HTERT RPE-1 (cell line): ENCODE results near the gene FBXW5.

Experiments used
- in situ Hi-C: fragments of 300-500 bp; cut with MboI; formaldehyde crosslinking; loops from 4 replicates; pipeline ENCODE4 v1.14.3; 2020; ENCODE audit warnings: low sequenced_read_pairs

FBXW5 gene

GRCh38 chr9:136962163-136962562 is 17.6 kb upstream of the FBXW5 start:
- in situ Hi-C loops, result no loop called here

GRCh38 chr9:136961279-136962065 is 16.9 kb upstream of the FBXW5 start:
- in situ Hi-C loops, result no loop called here

DNA sequence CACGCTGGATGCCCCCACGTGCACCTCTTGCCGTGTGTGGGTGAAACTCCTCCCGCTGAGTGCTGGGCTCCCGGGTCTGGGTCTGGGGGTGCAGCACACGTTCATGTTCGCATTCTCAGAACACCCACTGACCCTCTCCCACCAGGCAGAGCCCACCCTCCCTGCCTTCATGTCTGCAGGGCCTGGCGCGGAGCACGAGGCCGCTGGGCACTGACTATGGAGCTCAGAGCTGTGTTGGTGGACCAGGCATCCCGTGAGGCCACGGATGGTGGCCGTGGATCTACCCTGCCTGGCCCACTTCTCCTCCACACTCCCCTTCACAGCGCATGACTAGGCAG is 16.4 kb upstream of the FBXW5 start:
- in situ Hi-C loops, result no loop called here

DNA sequence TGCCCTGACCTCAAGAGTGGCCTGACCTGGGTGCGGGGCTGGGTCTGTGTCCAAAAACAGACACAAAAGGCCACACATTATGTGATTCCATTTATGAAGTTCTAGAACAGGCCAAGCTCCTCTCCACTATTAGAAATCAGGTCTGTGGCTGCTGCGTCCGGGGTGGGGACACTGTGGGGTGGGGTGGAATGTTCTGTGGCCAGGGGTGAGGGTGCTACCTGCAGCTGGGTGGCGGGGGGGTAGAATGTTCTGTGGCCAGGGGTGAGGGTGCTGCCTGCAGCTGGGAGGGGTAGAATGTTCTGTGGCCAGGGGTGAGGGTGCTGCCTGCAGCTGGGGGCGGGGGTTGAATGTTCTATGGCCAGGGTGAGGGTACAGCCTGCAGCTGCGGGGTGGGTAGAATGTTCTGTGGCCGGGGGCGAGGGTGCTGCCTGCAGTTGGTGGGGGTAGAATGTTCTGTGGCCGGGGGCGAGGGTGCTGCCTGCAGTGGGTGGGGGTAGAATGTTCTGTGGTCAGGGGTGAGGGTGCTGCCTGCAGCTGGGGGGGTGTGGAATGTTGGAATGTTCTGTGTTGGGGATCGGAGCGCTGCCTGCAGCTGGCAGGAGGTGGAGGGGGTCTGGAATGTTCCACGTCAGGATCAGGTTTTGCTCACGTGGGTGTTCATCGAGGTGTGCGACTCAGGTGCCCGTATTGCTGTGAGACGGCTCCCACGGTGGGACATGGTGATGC is 15.8 kb upstream of the FBXW5 start:
- in situ Hi-C loops, result no loop called here

GRCh38 chr9:136958898-136959850 is 14.6 kb upstream of the FBXW5 start:
- in situ Hi-C loops, result no loop called here

GRCh38 chr9:136958473-136958872 is 13.9 kb upstream of the FBXW5 start:
- in situ Hi-C loops, result no loop called here

GRCh38 chr9:136957901-136958300 is 13.4 kb upstream of the FBXW5 start:
- in situ Hi-C loops, result no loop called here

GRCh38 chr9:136957461-136957860 is 12.9 kb upstream of the FBXW5 start:
- in situ Hi-C loops, result no loop called here

- in situ Hi-C loops, result no loop called here
These were observed 12.1 kb upstream of the FBXW5 start for GRCh38 chr9:136956604-136957003.

GRCh38 chr9:136955943-136956335 is 11.4 kb upstream of the FBXW5 start:
- in situ Hi-C loops, result no loop called here

- in situ Hi-C loops, result no loop called here
These were observed 10.8 kb upstream of the FBXW5 start for GRCh38 chr9:136955202-136955942.

DNA sequence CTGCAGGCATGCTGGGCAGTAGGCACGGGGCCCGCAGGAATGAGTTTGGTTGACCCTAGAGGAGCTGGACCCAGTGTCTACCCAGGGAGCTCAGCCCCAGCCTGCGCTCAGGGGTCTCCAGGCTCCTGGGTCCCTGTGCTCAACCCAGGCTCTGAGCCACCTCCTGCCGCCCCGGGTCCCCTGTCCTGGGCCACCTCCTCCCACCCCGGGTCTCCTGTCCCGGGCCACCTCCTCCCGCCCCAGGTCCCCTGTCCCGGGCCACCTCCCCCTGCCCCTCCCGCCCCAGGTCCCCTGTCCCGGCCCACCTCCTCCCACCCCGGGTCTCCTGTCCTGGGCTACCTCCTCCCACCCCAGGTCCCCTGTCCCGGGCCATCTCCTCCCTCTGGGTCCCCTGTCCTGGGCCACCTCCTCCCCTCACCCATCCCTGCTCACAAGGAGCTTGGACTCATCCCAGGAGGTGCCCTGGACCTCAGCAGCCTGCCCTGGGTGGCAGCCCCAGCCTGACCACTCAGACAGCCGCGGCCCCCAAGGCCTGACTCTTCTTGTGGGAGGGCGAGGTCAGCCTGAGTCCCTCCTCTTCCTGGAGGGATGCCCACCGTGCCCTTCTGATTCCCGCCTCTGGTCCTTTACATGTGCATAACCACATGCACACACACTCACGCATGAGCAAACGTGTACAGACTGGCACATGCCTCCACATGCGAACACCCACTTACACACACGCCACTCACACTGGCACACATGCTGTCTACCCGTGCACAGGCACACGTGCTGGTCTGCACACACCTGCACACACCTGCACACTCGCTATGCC is 9.9 kb upstream of the FBXW5 start:
- in situ Hi-C loops, result no loop called here

GRCh38 chr9:136953771-136954269 is 9.3 kb upstream of the FBXW5 start:
- in situ Hi-C loops, result no loop called here

GRCh38 chr9:136952876-136953770 is 8.6 kb upstream of the FBXW5 start:
- in situ Hi-C loops, result no loop called here

GRCh38 chr9:136952321-136952850 is 7.8 kb upstream of the FBXW5 start:
- in situ Hi-C loops, result no loop called here

DNA sequence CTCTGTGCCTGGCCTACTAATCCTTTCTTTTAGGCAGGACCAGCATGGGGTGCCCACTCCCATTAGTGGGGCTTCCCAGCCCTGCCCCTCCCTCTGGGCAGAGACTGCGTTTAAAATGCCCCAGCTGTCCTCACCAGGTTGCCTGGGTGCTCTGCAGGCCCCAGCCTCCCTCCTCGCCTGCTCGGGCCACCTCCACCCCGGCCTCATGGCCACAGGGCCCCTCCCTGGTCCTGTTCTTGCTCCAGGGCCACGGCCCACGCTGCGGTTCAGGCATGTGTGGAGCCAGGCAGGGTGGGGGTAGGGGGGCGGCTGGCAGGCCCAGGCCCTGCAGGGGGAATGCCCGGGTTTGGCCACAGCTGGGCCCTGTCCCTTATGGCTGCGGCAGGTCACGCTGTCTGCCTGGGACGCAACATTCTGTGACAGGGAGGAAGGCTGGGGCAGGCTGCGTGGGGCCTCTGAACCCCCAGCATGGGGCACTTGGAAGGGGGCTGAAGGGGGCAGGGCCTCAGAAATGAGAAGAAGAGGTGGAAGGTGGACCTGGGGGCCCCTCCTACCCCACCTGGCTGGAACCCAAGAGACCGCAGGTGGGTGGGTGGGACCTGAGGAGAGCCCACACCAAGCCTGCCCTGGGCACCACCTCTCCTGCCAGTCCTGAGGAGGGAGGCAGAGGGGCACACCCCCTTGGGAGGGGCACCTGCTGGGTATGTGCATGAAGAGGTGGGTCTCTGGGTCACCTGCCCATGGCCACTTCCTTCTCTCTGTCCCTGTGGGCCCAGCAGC is 7.2 kb upstream of the FBXW5 start, which contains the start of gene LCN12:
TSS of gene LCN12 (plus strand) at position 733 of the 780 bp plus-strand sequence. CDS start 55 bp downstream, outside the sequence.
- in situ Hi-C loops, result no loop called here

DNA sequence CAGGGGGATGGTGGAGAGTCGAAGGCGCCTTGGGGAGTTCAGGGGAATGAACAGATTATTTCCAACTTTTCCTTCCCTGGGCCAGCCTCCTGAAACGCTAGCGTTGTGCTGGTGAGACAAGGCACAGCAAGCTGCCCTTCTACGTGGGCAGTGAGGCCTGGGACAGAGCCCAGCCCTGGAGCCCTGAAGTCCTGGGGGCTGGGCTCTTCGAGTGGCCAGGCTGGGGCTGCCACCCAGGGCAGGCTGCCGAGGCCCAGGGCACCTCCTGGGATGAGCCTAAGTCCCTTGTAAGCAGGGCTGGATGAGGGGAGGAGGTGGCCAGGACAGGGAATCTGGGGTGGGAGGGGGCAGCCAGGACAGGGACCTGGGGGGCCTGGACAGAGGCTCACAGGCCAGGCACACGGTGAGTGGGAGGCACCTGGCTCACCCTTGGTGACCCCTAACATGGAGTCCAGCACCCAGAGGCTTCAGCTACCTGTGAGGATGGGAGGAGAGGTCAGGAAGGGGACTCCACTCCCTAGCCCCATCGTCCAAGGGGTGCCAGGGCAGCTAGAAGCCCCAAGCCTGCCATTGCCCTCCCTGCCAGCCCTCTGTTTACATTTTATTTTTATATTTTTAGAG is 6.2 kb upstream of the FBXW5 start:
- in situ Hi-C loops, result no loop called here
